Measurements from ENCODE around the gene RAI14. TPM values are rescaled to one million over a fixed set of nuclear protein-coding genes. Genes with fewer than 3 reads are reported as not detected.
A peak's percentile ranks its signal among the peaks of the same experiment; 100 is the strongest.
"Not testable (repeated sequence)": the region's sequence is repeated elsewhere in the genome, so short reads cannot be mapped to it uniquely, and the experiment has no call there.

RAI14 gene
- total RNA-seq, 1 experiment from 2014 or later: 57.3 TPM

- no peak for DNase-seq (ENCODE audit: low read depth)
Measured at GRCh38 chr5:34758514-34758913, 102.4 kb downstream of the RAI14 start.

DNA sequence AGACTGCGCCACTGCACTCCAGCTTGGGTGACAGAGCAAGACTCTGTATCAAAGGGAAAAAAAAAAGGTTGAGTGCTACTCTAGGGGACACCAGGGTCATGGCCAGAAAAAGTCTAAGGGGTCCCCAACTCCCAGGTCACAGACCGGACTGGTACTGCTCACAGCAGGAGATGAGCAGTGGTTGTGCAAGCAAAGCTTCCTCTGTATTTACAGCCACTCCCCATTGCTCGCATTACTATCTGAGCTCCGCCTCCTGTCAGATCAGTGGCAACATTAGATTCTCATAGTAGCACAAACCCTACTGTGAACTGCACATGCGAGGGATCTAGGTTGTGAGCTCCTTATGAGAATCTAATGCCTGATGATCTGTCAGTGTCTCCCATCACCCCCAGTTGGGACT is 103.1 kb downstream of the RAI14 start:
- not testable (repeated sequence) for DNase-seq (ENCODE audit: low read depth)

DNA sequence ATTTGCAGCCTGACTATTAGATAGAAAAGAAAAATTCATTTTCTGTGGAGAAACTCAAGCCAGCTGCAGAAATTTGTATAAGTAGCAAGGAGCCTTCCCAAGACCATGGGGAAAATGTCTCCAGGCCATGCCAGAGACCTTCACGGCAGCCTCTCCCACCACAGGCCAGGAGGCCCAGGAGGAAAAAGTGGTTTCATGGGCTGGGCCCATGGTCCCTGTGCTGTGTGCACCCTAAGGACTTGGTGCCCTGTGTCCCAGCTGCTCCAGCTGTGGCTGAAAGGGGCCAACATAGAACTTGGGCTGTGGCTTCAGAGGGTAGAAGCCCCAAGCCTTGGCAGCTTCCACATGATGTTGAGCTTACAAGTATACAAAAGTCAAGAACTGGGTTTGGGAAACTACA is 109.5 kb downstream of the RAI14 start:
- DNase-seq (ENCODE audit: low read depth): no peak

GRCh38 chr5:34767180-34767579 is 111.1 kb downstream of the RAI14 start:
- no peak for DNase-seq (ENCODE audit: low read depth)

DNA sequence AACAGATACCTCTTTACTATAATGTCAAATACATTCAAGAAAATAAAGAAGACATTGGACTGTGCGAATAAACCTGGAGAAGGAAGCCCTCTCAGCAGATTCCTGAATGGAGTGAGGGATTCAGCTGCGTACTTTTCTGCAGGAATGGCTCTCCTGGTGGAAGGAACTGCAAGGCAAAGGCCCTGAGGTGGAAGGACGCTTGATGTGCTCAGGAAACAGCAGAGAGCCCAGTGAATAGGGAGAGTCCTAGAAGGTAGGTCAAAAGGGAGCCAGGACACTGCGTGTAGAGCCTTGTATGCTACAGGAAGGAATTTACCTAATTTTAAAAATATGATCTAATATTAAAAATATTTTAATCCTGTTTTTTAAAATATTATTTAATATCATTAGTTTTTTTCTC is 114.4 kb downstream of the RAI14 start:
- DNase-seq (ENCODE audit: low read depth): no peak

DNA sequence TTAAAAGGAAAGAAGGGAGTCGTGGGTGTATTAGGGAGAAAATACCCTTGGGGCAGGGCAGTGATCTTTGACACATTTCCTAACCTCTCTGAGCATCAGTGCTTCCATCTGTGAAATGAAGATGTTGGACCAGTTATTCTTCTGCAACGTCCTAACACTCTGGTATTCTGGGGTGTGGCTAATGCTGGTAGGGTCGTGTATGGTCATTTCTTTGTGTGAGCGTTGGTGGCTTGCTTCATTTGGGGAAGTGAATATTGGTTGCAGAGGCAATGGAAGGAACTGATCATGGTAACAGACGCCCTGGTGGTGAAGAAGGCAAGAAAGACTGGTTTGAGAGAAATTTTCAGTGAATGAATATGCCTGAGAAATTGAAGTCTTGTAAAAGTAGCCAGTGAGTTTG is 114.9 kb downstream of the RAI14 start:
- no peak for DNase-seq (ENCODE audit: low read depth)

DNA sequence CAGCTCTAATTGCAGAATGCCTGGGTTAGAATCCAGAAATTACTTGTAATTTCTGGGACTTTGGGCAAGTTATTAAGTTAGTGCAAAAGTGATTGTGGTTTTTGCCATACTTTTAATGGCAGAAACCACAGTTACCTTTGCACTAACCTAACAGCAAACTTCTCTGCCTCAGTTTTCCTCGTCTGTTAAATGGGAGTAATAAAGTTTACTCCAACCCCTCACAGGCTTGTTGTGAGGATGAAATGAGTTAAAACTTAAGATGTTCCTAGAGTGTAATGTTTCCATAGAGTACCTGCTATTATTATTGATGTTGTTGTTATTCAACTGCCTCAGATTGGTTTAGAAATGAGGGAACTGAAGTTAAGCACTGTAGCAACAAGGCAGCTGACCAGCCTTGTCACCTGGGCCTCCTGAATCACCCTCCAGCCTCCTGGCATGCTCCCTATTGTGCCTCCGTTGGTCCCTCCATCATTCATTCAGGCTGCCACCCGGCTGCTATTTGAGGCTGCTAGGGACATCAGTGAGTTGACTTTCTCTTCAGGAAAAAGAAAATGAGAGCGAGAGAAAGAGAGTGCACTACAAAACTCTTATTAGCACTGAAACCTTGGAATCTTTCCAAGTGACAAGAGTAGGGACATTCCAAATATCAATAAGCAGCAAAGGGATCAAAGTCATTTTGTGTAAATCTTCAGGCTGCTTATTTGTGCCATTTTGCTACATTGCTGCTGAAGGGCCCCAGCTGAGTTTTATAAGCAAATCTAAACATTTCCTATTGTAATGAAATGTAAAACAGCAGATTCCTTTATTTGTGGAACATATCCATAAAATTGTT is 116.4 kb downstream of the RAI14 start:
- DNase-seq (ENCODE audit: low read depth): no peak

DNA sequence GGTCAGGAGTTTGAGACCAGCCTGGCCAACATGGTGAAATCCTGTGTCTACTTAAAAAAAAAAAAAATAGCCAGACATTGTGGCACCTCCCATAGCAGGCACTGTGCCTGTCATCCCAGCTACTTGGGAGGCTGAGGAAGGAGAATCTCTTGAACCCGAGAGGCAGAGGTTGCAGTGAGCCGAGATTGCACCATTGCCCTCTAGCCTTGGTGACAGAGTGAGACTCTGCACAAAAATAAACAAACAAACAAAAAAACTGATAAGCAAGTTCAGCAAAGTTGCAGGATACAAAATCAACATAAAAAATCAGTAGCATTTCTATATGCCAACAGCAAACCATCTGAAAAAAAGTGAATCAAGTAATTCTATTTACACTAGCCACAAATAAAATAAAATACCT is 118.0 kb downstream of the RAI14 start:
- no peak for DNase-seq (ENCODE audit: low read depth)

DNA sequence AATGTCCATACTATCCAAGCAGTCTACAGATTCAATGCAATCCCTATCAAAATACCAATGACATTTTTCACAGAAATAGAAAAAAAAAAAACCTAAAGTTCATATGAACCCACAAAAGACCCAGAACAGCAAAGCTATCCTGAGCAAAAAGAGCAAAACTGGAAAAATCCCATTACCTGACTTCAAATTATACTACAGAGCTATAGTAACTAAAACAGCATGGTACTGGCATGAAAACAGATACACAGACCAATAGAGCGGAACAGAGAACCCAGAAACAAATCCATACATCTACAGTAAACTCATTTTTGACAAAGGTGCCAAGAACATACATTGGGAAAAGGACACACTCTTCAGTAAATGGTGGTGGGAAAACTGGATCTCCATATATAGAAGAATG is 118.5 kb downstream of the RAI14 start:
- not testable (repeated sequence) for DNase-seq (ENCODE audit: low read depth)

DNA sequence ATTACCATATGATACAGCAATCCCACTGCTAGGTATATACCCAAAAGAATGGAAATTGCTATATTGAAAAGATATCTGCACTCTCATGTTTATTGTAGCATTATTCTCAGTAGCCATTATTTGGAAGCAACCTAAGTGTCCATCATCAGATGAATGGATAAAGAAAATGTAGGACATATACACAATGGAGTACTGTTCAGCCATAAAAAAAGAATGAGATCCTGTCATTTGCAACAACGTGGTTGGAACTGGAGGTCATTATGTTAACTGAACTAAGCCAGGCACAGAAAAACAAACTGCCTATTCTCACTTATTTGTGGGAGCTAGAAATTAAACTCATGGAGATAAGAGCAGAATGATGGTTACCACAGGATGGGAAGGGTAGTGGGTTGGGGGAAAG is 119.8 kb downstream of the RAI14 start:
- DNase-seq (ENCODE audit: low read depth): no peak

- DNase-seq (ENCODE audit: low read depth): no peak
Measured at GRCh38 chr5:34778091-34778850, 122.1 kb downstream of the RAI14 start.

- not testable (repeated sequence) for DNase-seq (ENCODE audit: low read depth)
Measured at GRCh38 chr5:34783892-34784291, 127.8 kb downstream of the RAI14 start.

- DNase-seq (ENCODE audit: low read depth): no peak
Measured at GRCh38 chr5:34787035-34787434, 130.9 kb downstream of the RAI14 start.

- peak; percentile 53 for DNase-seq (ENCODE audit: low read depth)
Measured at GRCh38 chr5:34789021-34789531, 132.9 kb downstream of the RAI14 start.

GRCh38 chr5:34789639-34790038 is 133.5 kb downstream of the RAI14 start:
- DNase-seq (ENCODE audit: low read depth): no peak

- DNase-seq (ENCODE audit: low read depth): no peak
Measured at GRCh38 chr5:34790069-34790468, 133.9 kb downstream of the RAI14 start.

GRCh38 chr5:34791761-34792244 is 135.7 kb downstream of the RAI14 start:
- DNase-seq (ENCODE audit: low read depth): peak; percentile 18

DNA sequence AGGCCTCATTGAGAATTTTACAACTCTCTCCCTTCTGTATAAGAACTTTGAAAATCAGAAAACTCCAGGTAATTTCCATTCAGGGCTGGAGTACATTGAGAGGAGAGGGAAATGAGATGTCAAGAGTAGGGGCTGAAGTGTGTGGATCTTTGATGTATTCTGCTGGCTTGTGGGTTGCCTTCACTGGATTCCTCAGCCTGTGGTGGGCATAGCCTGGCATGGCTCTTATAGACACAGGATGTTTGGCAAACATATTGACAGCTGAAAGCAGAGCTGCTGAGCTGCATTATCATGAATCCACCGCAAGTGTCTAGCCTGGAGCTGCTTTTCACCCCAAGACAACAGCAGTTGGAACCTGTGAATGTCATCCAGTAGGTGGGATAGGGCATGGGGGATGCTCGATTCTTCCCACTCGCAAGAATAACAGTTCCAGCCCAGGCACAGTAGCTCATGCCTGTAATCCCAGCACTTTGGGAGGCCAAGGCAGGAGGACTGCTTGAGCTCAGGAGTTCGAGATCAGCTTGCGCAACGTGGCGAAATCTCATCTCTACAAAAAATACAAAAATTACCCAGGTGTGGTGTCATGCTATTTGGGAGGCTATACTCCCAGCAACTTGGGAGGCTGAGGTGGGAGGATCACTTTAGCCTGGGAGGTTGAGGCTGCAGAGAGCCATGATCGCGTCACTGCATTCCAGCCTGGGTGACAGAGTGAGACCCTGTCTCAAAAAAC is 146.9 kb downstream of the RAI14 start:
- no peak for DNase-seq (ENCODE audit: low read depth)

DNA sequence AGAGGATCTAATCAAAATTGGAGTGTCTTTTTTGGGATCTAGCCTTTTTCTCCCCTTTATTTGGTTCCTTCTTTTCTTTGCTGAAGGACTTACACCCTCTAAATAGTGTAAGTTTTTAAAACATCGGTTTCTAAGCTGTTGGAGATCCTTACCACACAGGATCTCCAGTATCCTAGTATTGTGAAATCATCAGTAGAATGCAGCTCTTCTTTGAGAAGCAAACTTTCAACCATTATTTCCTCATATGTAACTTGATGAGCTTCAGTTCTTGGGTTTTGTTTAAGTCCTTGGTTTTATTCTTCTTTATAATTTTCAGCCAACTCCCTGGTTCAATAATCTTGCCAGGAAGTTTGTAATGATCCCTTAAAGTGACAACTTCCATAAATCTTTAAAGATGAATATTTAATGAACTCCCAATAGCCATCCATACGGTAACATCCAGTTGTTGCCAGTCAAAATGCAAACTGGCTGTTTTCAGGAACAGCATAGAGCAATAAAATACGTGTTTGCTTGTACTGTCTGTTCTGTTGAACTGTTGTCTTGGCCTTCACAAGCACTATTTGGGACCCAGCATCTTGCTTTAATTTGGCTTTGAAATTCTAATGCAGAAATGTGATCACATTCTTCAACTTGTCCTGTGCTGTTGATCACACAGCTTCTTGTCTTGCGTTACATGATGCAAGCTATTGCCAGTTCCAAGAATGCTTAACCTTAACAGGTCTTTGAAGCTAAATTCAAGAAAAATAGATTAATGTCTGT is 148.0 kb downstream of the RAI14 start:
- no peak for DNase-seq (ENCODE audit: low read depth)

- DNase-seq (ENCODE audit: low read depth): no peak
Measured at GRCh38 chr5:34804913-34805312, 148.8 kb downstream of the RAI14 start.

DNA sequence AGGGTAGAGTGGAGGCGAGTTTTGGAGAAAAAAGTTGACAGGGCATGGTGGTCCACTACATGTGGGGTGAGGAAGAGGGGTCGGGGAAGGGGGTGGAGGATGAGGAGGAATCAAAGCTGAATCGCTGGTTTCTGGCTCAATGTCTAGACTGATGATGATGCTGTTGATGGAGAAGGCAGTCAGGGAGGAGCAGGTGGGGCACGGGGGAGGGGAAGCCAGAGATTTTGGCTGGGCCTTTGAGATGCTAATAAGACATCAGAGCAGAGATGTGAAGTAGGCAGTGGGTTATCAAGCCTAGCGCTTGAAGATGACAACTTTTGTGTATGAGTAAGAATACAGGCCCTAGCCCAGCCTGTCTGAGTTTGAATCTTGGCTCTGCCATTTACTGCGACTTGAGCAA is 150.4 kb downstream of the RAI14 start:
- DNase-seq (ENCODE audit: low read depth): no peak
